OCI-M2 (cell line): ENCODE measurements around the gene ADGRB3.
"Not testable (repeated sequence)": the region's sequence is repeated elsewhere in the genome, so short reads cannot be mapped to it uniquely, and the experiment has no call there.

Experiments used
- DNase-seq: peaks from one replicate; lab custom pipeline; 2025; ENCODE audit not compliant: unreplicated experiment; lab: John Stamatoyannopoulos, UW

Gene ADGRB3

GRCh38 chr6:68649669-68650068 lies 14.6 kb downstream of the ADGRB3 start:
- no peak for DNase-seq

- no peak for DNase-seq
Measured at GRCh38 chr6:68650142-68650541, 15.1 kb downstream of the ADGRB3 start.

- DNase-seq = no peak
Measured at GRCh38 chr6:68651011-68651985, 16.2 kb downstream of the ADGRB3 start.

GRCh38 chr6:68652117-68652536 lies 17.0 kb downstream of the ADGRB3 start:
- DNase-seq = no peak

- peak; percentile 74 for DNase-seq
Measured at GRCh38 chr6:68653074-68653705, 18.1 kb downstream of the ADGRB3 start.

- no peak for DNase-seq
Measured at GRCh38 chr6:68653706-68654089, 18.6 kb downstream of the ADGRB3 start.

GRCh38 chr6:68654134-68654533 lies 19.1 kb downstream of the ADGRB3 start:
- DNase-seq = no peak

GRCh38 chr6:68655028-68655427 lies 19.9 kb downstream of the ADGRB3 start:
- DNase-seq = no peak

GRCh38 chr6:68657374-68658139 lies 22.5 kb downstream of the ADGRB3 start:
- DNase-seq = no peak

GRCh38 chr6:68658338-68658737 lies 23.3 kb downstream of the ADGRB3 start:
- DNase-seq = no peak

GRCh38 chr6:68673255-68673654 lies 38.2 kb downstream of the ADGRB3 start:
- DNase-seq = no peak

GRCh38 chr6:68675548-68675947 lies 40.5 kb downstream of the ADGRB3 start:
- no peak for DNase-seq

GRCh38 chr6:68676094-68676493 lies 41.0 kb downstream of the ADGRB3 start:
- not testable (repeated sequence) for DNase-seq

GRCh38 chr6:68677058-68677457 lies 42.0 kb downstream of the ADGRB3 start:
- DNase-seq = no peak

- no peak for DNase-seq
Measured at GRCh38 chr6:68679399-68679798, 44.3 kb downstream of the ADGRB3 start.

- no peak for DNase-seq
Measured at GRCh38 chr6:68680264-68680663, 45.2 kb downstream of the ADGRB3 start.

GRCh38 chr6:68689910-68690309 lies 54.8 kb downstream of the ADGRB3 start:
- DNase-seq = no peak

- DNase-seq = no peak
Measured at GRCh38 chr6:68691120-68691519, 56.0 kb downstream of the ADGRB3 start.

GRCh38 chr6:68693271-68693670 lies 58.2 kb downstream of the ADGRB3 start:
- no peak for DNase-seq

GRCh38 chr6:68695403-68695802 lies 60.3 kb downstream of the ADGRB3 start:
- DNase-seq = no peak

- no peak for DNase-seq
Measured at GRCh38 chr6:68695838-68696237, 60.8 kb downstream of the ADGRB3 start.
